HepG2 (cell line): ENCODE data around the gene TMEM150C. TPM values are rescaled to one million over a fixed set of nuclear protein-coding genes. Genes with fewer than 3 reads are reported as not detected.

Source experiments
- IRF2 ChIP-seq: IDR thresholded peaks from 2 replicates; pipeline ENCODE4 v1.6.1; 2018; ENCODE audit warnings: missing genetic modification reagents, missing compliant biosample characterization
- ISX ChIP-seq: sonication (generic); formaldehyde crosslinking; conservative IDR thresholded peaks from 2 replicates; pipeline ENCODE4 v1.5.0; 2020; ENCODE audit warnings: missing genetic modification reagents
- POLR2AphosphoS5 ChIP-seq: IDR thresholded peaks from 2 replicates; pipeline ENCODE4 v1.6.1; 2012; ENCODE audit warnings: low read depth, low read length
- REXO4 ChIP-seq: sonication (generic); formaldehyde crosslinking; IDR thresholded peaks from 2 replicates; pipeline ENCODE4 v1.8.0; 2022; ENCODE audit warnings: missing genetic modification reagents, mild to moderate bottlenecking, borderline replicate concordance
- SOX5 ChIP-seq: IDR thresholded peaks from 2 replicates; pipeline ENCODE4 v1.6.1; 2016; ENCODE audit warnings: borderline replicate concordance
- ZC3H13 ChIP-seq: sonication (generic); formaldehyde crosslinking; IDR thresholded peaks from 2 replicates; pipeline ENCODE4 v1.8.1; 2023; ENCODE audit warnings: mild to moderate bottlenecking, missing genetic modification reagents, moderate library complexity
- ZFP36L2 ChIP-seq: sonication (generic); formaldehyde crosslinking; IDR thresholded peaks from 2 replicates; pipeline ENCODE4 v1.4.0; 2020; ENCODE audit warnings: missing genetic modification reagents
- ZNF678 ChIP-seq: sonication (generic); formaldehyde crosslinking; IDR thresholded peaks from 2 replicates; pipeline ENCODE4 v1.4.0; 2020; ENCODE audit warnings: mild to moderate bottlenecking, missing genetic modification reagents
- polyA plus RNA-seq, 8 experiments: library from polyadenylated mRNA; depleted of rRNA in 3 of 8; stranded (reverse) in 7 of 8; unstranded in 1 of 8; fragments of >200 nt; fragmentation: Illumina TruSeq in 4 of 8; extraction: Trizol in 4 of 8; gene quantifications; 2 replicates each; pipeline versions ENCODE4 v1.2.1 to v1.2.3, GENCODE V29; 2011 to 2016; ENCODE audit warnings: low read depth in 4 of 8, missing spikeins in 1 of 8, mixed read lengths in 1 of 8; ENCODE audit not compliant: insufficient read depth in 1 of 8
- total RNA-seq, 5 experiments: library from RNA; depleted of rRNA; stranded (reverse); fragments of >200 nt; fragmentation: Illumina TruSeq; extraction: Trizol; gene quantifications; 2 replicates each; pipeline ENCODE4 v1.2.3, GENCODE V29; 2016; ENCODE audit warnings: low read depth in 1 of 5
- TF ChIP-seq, protein P1 (sequence below): sonication (generic); formaldehyde crosslinking; IDR thresholded peaks from 2 replicates; pipeline ENCODE4 v1.4.0; 2020; ENCODE audit warnings: missing genetic modification reagents
- TF ChIP-seq, protein P2 (sequence below): sonication (generic); formaldehyde crosslinking; IDR thresholded peaks from 2 replicates; pipeline ENCODE4 v1.4.0; 2020; ENCODE audit warnings: mild to moderate bottlenecking, missing genetic modification reagents
- TF ChIP-seq, protein P3 (sequence below): IDR thresholded peaks from 2 replicates; pipeline ENCODE4 v1.6.1; 2012; ENCODE audit warnings: low read length, improper control_type of control experiment
- TF ChIP-seq, protein P4 (sequence below): sonication (generic); formaldehyde crosslinking; IDR thresholded peaks from 2 replicates; pipeline ENCODE4 v1.4.0; 2020; ENCODE audit warnings: missing genetic modification reagents
- TF ChIP-seq, protein P5 (sequence below): sonication (generic); formaldehyde crosslinking; IDR thresholded peaks from 2 replicates; pipeline ENCODE4 v1.9.0; 2021; ENCODE audit warnings: missing genetic modification reagents, borderline replicate concordance

TMEM150C gene
- total and polyA plus RNA-seq, 2 of the 13 experiments (the other 11 are each of a cell fraction or from before 2014, with no cell fraction given): 0.33 to 0.42 TPM

DNA sequence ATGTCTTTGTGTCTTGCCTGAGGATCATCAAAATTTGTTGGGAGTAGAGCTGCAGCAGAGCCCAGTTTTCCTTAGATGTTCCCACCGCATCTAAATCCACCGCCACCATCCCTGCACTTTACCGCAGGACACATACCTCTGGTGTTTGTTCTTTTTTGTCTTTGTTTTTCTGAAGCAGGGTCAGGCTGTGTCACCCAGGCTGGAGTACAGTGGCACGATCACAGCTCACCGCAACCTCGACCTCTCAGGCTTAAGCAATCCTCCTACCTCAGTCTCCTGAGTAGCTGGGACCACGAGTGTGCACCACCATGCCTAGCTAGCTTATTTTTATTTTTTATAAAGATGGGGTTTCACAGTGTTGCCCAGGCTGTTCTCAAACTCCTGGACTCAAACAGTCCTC, 126.8 kb downstream of the TMEM150C start (continued):
- TF ChIP-seq, protein P1, sequence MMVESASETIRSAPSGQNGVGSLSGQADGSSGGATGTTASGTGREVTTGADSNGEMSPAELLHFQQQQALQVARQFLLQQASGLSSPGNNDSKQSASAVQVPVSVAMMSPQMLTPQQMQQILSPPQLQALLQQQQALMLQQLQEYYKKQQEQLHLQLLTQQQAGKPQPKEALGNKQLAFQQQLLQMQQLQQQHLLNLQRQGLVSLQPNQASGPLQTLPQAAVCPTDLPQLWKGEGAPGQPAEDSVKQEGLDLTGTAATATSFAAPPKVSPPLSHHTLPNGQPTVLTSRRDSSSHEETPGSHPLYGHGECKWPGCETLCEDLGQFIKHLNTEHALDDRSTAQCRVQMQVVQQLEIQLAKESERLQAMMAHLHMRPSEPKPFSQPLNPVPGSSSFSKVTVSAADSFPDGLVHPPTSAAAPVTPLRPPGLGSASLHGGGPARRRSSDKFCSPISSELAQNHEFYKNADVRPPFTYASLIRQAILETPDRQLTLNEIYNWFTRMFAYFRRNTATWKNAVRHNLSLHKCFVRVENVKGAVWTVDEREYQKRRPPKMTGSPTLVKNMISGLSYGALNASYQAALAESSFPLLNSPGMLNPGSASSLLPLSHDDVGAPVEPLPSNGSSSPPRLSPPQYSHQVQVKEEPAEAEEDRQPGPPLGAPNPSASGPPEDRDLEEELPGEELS (CRISPR knock-in tag): peak; percentile 43
- TF ChIP-seq, protein P2, sequence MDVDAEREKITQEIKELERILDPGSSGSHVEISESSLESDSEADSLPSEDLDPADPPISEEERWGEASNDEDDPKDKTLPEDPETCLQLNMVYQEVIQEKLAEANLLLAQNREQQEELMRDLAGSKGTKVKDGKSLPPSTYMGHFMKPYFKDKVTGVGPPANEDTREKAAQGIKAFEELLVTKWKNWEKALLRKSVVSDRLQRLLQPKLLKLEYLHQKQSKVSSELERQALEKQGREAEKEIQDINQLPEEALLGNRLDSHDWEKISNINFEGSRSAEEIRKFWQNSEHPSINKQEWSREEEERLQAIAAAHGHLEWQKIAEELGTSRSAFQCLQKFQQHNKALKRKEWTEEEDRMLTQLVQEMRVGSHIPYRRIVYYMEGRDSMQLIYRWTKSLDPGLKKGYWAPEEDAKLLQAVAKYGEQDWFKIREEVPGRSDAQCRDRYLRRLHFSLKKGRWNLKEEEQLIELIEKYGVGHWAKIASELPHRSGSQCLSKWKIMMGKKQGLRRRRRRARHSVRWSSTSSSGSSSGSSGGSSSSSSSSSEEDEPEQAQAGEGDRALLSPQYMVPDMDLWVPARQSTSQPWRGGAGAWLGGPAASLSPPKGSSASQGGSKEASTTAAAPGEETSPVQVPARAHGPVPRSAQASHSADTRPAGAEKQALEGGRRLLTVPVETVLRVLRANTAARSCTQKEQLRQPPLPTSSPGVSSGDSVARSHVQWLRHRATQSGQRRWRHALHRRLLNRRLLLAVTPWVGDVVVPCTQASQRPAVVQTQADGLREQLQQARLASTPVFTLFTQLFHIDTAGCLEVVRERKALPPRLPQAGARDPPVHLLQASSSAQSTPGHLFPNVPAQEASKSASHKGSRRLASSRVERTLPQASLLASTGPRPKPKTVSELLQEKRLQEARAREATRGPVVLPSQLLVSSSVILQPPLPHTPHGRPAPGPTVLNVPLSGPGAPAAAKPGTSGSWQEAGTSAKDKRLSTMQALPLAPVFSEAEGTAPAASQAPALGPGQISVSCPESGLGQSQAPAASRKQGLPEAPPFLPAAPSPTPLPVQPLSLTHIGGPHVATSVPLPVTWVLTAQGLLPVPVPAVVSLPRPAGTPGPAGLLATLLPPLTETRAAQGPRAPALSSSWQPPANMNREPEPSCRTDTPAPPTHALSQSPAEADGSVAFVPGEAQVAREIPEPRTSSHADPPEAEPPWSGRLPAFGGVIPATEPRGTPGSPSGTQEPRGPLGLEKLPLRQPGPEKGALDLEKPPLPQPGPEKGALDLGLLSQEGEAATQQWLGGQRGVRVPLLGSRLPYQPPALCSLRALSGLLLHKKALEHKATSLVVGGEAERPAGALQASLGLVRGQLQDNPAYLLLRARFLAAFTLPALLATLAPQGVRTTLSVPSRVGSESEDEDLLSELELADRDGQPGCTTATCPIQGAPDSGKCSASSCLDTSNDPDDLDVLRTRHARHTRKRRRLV (CRISPR knock-in tag): no peak
- TF ChIP-seq POLR2AphosphoS5: no peak
- TF ChIP-seq, protein P3, sequence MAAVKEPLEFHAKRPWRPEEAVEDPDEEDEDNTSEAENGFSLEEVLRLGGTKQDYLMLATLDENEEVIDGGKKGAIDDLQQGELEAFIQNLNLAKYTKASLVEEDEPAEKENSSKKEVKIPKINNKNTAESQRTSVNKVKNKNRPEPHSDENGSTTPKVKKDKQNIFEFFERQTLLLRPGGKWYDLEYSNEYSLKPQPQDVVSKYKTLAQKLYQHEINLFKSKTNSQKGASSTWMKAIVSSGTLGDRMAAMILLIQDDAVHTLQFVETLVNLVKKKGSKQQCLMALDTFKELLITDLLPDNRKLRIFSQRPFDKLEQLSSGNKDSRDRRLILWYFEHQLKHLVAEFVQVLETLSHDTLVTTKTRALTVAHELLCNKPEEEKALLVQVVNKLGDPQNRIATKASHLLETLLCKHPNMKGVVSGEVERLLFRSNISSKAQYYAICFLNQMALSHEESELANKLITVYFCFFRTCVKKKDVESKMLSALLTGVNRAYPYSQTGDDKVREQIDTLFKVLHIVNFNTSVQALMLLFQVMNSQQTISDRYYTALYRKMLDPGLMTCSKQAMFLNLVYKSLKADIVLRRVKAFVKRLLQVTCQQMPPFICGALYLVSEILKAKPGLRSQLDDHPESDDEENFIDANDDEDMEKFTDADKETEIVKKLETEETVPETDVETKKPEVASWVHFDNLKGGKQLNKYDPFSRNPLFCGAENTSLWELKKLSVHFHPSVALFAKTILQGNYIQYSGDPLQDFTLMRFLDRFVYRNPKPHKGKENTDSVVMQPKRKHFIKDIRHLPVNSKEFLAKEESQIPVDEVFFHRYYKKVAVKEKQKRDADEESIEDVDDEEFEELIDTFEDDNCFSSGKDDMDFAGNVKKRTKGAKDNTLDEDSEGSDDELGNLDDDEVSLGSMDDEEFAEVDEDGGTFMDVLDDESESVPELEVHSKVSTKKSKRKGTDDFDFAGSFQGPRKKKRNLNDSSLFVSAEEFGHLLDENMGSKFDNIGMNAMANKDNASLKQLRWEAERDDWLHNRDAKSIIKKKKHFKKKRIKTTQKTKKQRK: no peak
- no peak for TF ChIP-seq ZNF678
- TF ChIP-seq ISX (CRISPR knock-in tag): no peak
- TF ChIP-seq REXO4 (CRISPR knock-in tag): no peak
- 0 out of 2 replicates have a peak, but pooled peaks have one; percentile 22 for TF ChIP-seq IRF2 (CRISPR knock-in tag)
- no peak for TF ChIP-seq ZFP36L2 (CRISPR knock-in tag)
- TF ChIP-seq, protein P4, sequence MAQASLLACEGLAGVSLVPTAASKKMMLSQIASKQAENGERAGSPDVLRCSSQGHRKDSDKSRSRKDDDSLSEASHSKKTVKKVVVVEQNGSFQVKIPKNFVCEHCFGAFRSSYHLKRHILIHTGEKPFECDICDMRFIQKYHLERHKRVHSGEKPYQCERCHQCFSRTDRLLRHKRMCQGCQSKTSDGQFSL: no peak
- TF ChIP-seq SOX5 (CRISPR knock-in tag): peak; percentile 82
- TF ChIP-seq, protein P5, sequence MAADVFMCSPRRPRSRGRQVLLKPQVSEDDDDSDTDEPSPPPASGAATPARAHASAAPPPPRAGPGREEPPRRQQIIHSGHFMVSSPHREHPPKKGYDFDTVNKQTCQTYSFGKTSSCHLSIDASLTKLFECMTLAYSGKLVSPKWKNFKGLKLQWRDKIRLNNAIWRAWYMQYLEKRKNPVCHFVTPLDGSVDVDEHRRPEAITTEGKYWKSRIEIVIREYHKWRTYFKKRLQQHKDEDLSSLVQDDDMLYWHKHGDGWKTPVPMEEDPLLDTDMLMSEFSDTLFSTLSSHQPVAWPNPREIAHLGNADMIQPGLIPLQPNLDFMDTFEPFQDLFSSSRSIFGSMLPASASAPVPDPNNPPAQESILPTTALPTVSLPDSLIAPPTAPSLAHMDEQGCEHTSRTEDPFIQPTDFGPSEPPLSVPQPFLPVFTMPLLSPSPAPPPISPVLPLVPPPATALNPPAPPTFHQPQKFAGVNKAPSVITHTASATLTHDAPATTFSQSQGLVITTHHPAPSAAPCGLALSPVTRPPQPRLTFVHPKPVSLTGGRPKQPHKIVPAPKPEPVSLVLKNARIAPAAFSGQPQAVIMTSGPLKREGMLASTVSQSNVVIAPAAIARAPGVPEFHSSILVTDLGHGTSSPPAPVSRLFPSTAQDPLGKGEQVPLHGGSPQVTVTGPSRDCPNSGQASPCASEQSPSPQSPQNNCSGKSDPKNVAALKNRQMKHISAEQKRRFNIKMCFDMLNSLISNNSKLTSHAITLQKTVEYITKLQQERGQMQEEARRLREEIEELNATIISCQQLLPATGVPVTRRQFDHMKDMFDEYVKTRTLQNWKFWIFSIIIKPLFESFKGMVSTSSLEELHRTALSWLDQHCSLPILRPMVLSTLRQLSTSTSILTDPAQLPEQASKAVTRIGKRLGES (CRISPR knock-in tag): no peak
- TF ChIP-seq ZC3H13: no peak
